Measurements from ENCODE around the gene MSI2. TPM values are rescaled to one million over a fixed set of nuclear protein-coding genes. Genes with fewer than 3 reads are reported as not detected.

MSI2 gene
- total and polyA plus RNA-seq, 9 of the 15 experiments (the other 6 are each of a cell fraction or from before 2014, with no cell fraction given): 4.6 to 61.8 (median 42.4) TPM

GRCh38 chr17:57569853-57570252 lies 313.5 kb downstream of the MSI2 start:
- no peak overlapping the region for H3K9ac ChIP-seq (ENCODE audit: insufficient read depth in 1 of 2, low read depth in 2 of 2, low read length in 2 of 2)
- ATAC-seq (no peak), DNase-seq (ENCODE audit: extremely low read depth in 1 of 4, low spot score in 3 of 4) (no peak), FAIRE-seq (no peak)
- ChIA-PET CTCF (ENCODE audit: low intra/inter-chr PET ratio) (no interaction called here), POLR2A (interaction anchor here (0.6 kb wide), 1 partner anchor 539 kb away, joined by 3 read pairs; no protein-coding TSS in a partner anchor)
- no peaks in the 10 kb centered on the region for H3K9me1 ChIP-seq (ENCODE audit: control insufficient read depth, insufficient read depth, low read length)
- no peaks in the 10 kb centered on the region for H3K9me3 ChIP-seq (replicated peaks; ENCODE audit: control insufficient read depth, insufficient read depth, low read depth, low read length)
- no peak overlapping the region for H3K4me3 ChIP-seq
- intact Hi-C loops (cut with micrococcal nuclease) (no loop called here), in situ Hi-C loops (cut with MboI) (no loop called here)
- 90% methylated on average over 7 of the region's 7 CpGs for WGBS (ENCODE audit: insufficient coverage, low coverage, missing lambda C conversion rate)
- H4K20me1 ChIP-seq (replicated peaks; ENCODE audit: control insufficient read depth, insufficient read depth, low read length): no peaks in the 10 kb centered on the region
- no peak overlapping the region for H3K4me2 ChIP-seq (ENCODE audit: insufficient read depth, low read length)
- no peaks in the 10 kb centered on the region for H3K79me2 ChIP-seq (ENCODE audit: control insufficient read depth, insufficient read depth, low read length)
- BruUV-seq (replicated peaks): no TSS peak
- H3K4me1 ChIP-seq (replicated peaks in 1 of 2; ENCODE audit: control insufficient read depth in 2 of 2, insufficient read depth in 2 of 2, low read length in 2 of 2): no peaks in the 10 kb centered on the region
- no peaks in the 10 kb centered on the region for H3K27me3 ChIP-seq (ENCODE audit: control insufficient read depth in 2 of 2, insufficient read depth in 2 of 2, low read length in 2 of 2)
- H3K27ac ChIP-seq (ENCODE audit: extremely low read depth, low read depth, low read length): no peak overlapping the region
- H2AFZ ChIP-seq (ENCODE audit: low read depth, low read length): no peak overlapping the region
- no peaks in the 10 kb centered on the region for H3K36me3 ChIP-seq (ENCODE audit: control insufficient read depth, insufficient read depth, low read length)
- TF ChIP-seq, protein P1, sequence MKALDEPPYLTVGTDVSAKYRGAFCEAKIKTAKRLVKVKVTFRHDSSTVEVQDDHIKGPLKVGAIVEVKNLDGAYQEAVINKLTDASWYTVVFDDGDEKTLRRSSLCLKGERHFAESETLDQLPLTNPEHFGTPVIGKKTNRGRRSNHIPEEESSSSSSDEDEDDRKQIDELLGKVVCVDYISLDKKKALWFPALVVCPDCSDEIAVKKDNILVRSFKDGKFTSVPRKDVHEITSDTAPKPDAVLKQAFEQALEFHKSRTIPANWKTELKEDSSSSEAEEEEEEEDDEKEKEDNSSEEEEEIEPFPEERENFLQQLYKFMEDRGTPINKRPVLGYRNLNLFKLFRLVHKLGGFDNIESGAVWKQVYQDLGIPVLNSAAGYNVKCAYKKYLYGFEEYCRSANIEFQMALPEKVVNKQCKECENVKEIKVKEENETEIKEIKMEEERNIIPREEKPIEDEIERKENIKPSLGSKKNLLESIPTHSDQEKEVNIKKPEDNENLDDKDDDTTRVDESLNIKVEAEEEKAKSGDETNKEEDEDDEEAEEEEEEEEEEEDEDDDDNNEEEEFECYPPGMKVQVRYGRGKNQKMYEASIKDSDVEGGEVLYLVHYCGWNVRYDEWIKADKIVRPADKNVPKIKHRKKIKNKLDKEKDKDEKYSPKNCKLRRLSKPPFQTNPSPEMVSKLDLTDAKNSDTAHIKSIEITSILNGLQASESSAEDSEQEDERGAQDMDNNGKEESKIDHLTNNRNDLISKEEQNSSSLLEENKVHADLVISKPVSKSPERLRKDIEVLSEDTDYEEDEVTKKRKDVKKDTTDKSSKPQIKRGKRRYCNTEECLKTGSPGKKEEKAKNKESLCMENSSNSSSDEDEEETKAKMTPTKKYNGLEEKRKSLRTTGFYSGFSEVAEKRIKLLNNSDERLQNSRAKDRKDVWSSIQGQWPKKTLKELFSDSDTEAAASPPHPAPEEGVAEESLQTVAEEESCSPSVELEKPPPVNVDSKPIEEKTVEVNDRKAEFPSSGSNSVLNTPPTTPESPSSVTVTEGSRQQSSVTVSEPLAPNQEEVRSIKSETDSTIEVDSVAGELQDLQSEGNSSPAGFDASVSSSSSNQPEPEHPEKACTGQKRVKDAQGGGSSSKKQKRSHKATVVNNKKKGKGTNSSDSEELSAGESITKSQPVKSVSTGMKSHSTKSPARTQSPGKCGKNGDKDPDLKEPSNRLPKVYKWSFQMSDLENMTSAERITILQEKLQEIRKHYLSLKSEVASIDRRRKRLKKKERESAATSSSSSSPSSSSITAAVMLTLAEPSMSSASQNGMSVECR (CRISPR knock-in tag; IDR thresholded peaks at IDR 0.05): no peak
- no peak for TF ChIP-seq WHSC1 (IDR thresholded peaks at IDR 0.05; ENCODE audit: low read length)
- TF ChIP-seq, protein P2, sequence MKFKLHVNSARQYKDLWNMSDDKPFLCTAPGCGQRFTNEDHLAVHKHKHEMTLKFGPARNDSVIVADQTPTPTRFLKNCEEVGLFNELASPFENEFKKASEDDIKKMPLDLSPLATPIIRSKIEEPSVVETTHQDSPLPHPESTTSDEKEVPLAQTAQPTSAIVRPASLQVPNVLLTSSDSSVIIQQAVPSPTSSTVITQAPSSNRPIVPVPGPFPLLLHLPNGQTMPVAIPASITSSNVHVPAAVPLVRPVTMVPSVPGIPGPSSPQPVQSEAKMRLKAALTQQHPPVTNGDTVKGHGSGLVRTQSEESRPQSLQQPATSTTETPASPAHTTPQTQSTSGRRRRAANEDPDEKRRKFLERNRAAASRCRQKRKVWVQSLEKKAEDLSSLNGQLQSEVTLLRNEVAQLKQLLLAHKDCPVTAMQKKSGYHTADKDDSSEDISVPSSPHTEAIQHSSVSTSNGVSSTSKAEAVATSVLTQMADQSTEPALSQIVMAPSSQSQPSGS (CRISPR knock-in tag; IDR thresholded peaks at IDR 0.05): no peak
- no peak for TF ChIP-seq BRCA1 (IDR thresholded peaks at IDR 0.05)
- no peak for TF ChIP-seq BRCA1 (CRISPR knock-in tag; IDR thresholded peaks at IDR 0.05)
- no peak for TF ChIP-seq SOX6 (IDR thresholded peaks at IDR 0.05)
- TF ChIP-seq ZNF316 (IDR thresholded peaks at IDR 0.05): no peak
- no peak for TF ChIP-seq PREB (CRISPR knock-in tag; IDR thresholded peaks at IDR 0.05)
- TF ChIP-seq ZFPM2 (CRISPR knock-in tag; IDR thresholded peaks at IDR 0.05): no peak
- no peak for TF ChIP-seq NFXL1 (CRISPR knock-in tag; IDR thresholded peaks at IDR 0.05)
- no peak for TF ChIP-seq YY1 (IDR thresholded peaks at IDR 0.05; ENCODE audit: borderline replicate concordance in 1 of 3, control insufficient read depth in 1 of 3, extremely low read depth in 1 of 3, insufficient read depth in 3 of 3, insufficient read length in 1 of 3, insufficient replicate concordance in 2 of 3, low read depth in 1 of 3, low read length in 2 of 3)
- no peak for TF ChIP-seq HDAC3 (IDR thresholded peaks at IDR 0.05; ENCODE audit: borderline replicate concordance, partially characterized antibody)
- TF ChIP-seq EP400 (IDR thresholded peaks at IDR 0.05): no peak
- TF ChIP-seq MLLT1 (IDR thresholded peaks at IDR 0.05): no peak
- no peak for TF ChIP-seq EP300 (IDR thresholded peaks at IDR 0.05; ENCODE audit: low read length)
- no peak for TF ChIP-seq ZNF551 (CRISPR knock-in tag; IDR thresholded peaks at IDR 0.05)

Measured in K562 (cell line).